Anterior cingulate cortex (tissue), 58 donors: ENCODE measurements around the gene FHOD3.

Experiments
- DNase-seq, 58 donors: peaks; one replicate each; lab custom pipeline; 2025; lab: John Stamatoyannopoulos, UW

The FHOD3 gene

GRCh38 chr18:36316246-36316645 lies 18.7 kb downstream of the FHOD3 start:
- no peak for DNase-seq

- no peak for DNase-seq
Observed at GRCh38 chr18:36321658-36322407, 24.3 kb downstream of the FHOD3 start.

- DNase-seq, result no peak
Observed at GRCh38 chr18:36322408-36322728, 24.9 kb downstream of the FHOD3 start.

- no peak for DNase-seq
Observed at GRCh38 chr18:36322734-36323133, 25.2 kb downstream of the FHOD3 start.

GRCh38 chr18:36323421-36323820 lies 25.9 kb downstream of the FHOD3 start:
- DNase-seq, result no peak

- DNase-seq, result no peak
Observed at GRCh38 chr18:36325846-36326245, 28.3 kb downstream of the FHOD3 start.

GRCh38 chr18:36326771-36327170 lies 29.3 kb downstream of the FHOD3 start:
- no peak for DNase-seq

- no peak for DNase-seq
Observed at GRCh38 chr18:36327352-36328316, 30.1 kb downstream of the FHOD3 start.

GRCh38 chr18:36328385-36328858 lies 30.9 kb downstream of the FHOD3 start:
- DNase-seq, result no peak

GRCh38 chr18:36328916-36329315 lies 31.4 kb downstream of the FHOD3 start:
- DNase-seq, result no peak

GRCh38 chr18:36329684-36330434 lies 32.3 kb downstream of the FHOD3 start:
- DNase-seq, result no peak

GRCh38 chr18:36330435-36331052 lies 33.0 kb downstream of the FHOD3 start:
- DNase-seq, result no peak

- no peak for DNase-seq
Observed at GRCh38 chr18:36331521-36331971, 34.0 kb downstream of the FHOD3 start.

- no peak for DNase-seq
Observed at GRCh38 chr18:36333414-36333813, 35.9 kb downstream of the FHOD3 start.

GRCh38 chr18:36334798-36335197 lies 37.3 kb downstream of the FHOD3 start:
- DNase-seq, result no peak

- DNase-seq, result no peak
Observed at GRCh38 chr18:36335476-36336279, 38.2 kb downstream of the FHOD3 start.

- DNase-seq, result no peak
Observed at GRCh38 chr18:36337679-36338402, 40.3 kb downstream of the FHOD3 start.

GRCh38 chr18:36338403-36338933 lies 41.0 kb downstream of the FHOD3 start:
- DNase-seq, result no peak
